IPS-18a (cell line): Measurements from ENCODE around the gene HNRNPLL.
"Not testable (repeated sequence)": the region's sequence is repeated elsewhere in the genome, so short reads cannot be mapped to it uniquely, and the experiment has no call there.

ENCODE experiments used
- H3K27ac ChIP-seq: one replicate; pipeline ENCODE4 v1.5.1; 2013; ENCODE audit warnings: low read length
- H3K27me3 ChIP-seq: one replicate; pipeline ENCODE4 v1.6.1; 2013; ENCODE audit warnings: mild to moderate bottlenecking, low read length; ENCODE audit not compliant: control insufficient read depth, insufficient read depth
- H3K36me3 ChIP-seq: one replicate; pipeline ENCODE4 v1.6.1; 2013; ENCODE audit warnings: low read depth, low read length; ENCODE audit not compliant: control insufficient read depth
- H3K4me1 ChIP-seq: one replicate; pipeline ENCODE4 v1.6.1; 2013; ENCODE audit warnings: low read depth, low read length; ENCODE audit not compliant: control insufficient read depth
- H3K4me3 ChIP-seq: one replicate; pipeline ENCODE4 v1.5.1; 2013; ENCODE audit warnings: low read length
- H3K9ac ChIP-seq: one replicate; pipeline ENCODE4 v1.6.1; 2013; ENCODE audit warnings: mild to moderate bottlenecking, low read length, moderate library complexity
- H3K9me3 ChIP-seq: one replicate; pipeline ENCODE4 v1.6.1; 2013; ENCODE audit warnings: low read depth, low read length; ENCODE audit not compliant: control insufficient read depth

Gene HNRNPLL

GRCh38 chr2:38615237-38615636 is 12.5 kb upstream of the HNRNPLL start:
- no peak overlapping the region for H3K27ac ChIP-seq
- H3K9me3 ChIP-seq = no peaks in the 10 kb centered on the region
- H3K4me3 ChIP-seq = no peak overlapping the region
- H3K36me3 ChIP-seq = no peaks in the 10 kb centered on the region
- H3K9ac ChIP-seq = no peak overlapping the region
- no peaks in the 10 kb centered on the region for H3K27me3 ChIP-seq
- H3K4me1 ChIP-seq = peaks cover 12% of the 10 kb centered on the region

- no peak overlapping the region for H3K9ac ChIP-seq
- H3K9me3 ChIP-seq = no peaks in the 10 kb centered on the region
- peaks cover 12% of the 10 kb centered on the region for H3K4me1 ChIP-seq
- no peak overlapping the region for H3K27ac ChIP-seq
- H3K36me3 ChIP-seq = no peaks in the 10 kb centered on the region
- no peaks in the 10 kb centered on the region for H3K27me3 ChIP-seq
- no peak overlapping the region for H3K4me3 ChIP-seq
Measured at GRCh38 chr2:38613849-38614213, 11.1 kb upstream of the HNRNPLL start.

- H3K4me1 ChIP-seq = peaks cover 8% of the 10 kb centered on the region
Measured at GRCh38 chr2:38613126-38613848, 10.6 kb upstream of the HNRNPLL start.

GRCh38 chr2:38610851-38611801 is 8.4 kb upstream of the HNRNPLL start:
- no peak overlapping the region for H3K27ac ChIP-seq
- H3K9ac ChIP-seq = no peak overlapping the region
- H3K4me3 ChIP-seq = no peak overlapping the region
- no peaks in the 10 kb centered on the region for H3K36me3 ChIP-seq
- no peaks in the 10 kb centered on the region for H3K9me3 ChIP-seq
- no peaks in the 10 kb centered on the region for H3K27me3 ChIP-seq
- H3K4me1 ChIP-seq = peaks cover 7% of the 10 kb centered on the region

More at GRCh38 chr2:38613126-38613848, 10.6 kb upstream of the HNRNPLL start:
- Histone ChIP-seq H3K4me3 (no peak overlapping the region), H3K9ac (no peak overlapping the region), H3K27ac (no peak overlapping the region), H3K27me3 (no peaks in the 10 kb centered on the region), H3K9me3 (no peaks in the 10 kb centered on the region), H3K36me3 (no peaks in the 10 kb centered on the region)

GRCh38 chr2:38609246-38609645 is 6.5 kb upstream of the HNRNPLL start:
- H3K9ac ChIP-seq, H3K27ac ChIP-seq, H3K4me1 ChIP-seq, H3K9me3 ChIP-seq, H3K4me3 ChIP-seq, H3K36me3 ChIP-seq, H3K27me3 ChIP-seq: not testable (repeated sequence)

- no peaks in the 10 kb centered on the region for H3K27me3 ChIP-seq
- no peak overlapping the region for H3K4me3 ChIP-seq
- peaks cover 2% of the 10 kb centered on the region for H3K4me1 ChIP-seq
- H3K9ac ChIP-seq = no peak overlapping the region
- no peak overlapping the region for H3K27ac ChIP-seq
- H3K36me3 ChIP-seq = no peaks in the 10 kb centered on the region
- H3K9me3 ChIP-seq = no peaks in the 10 kb centered on the region
Measured at GRCh38 chr2:38608755-38609154, 6.0 kb upstream of the HNRNPLL start.

GRCh38 chr2:38605298-38605830 is 2.6 kb upstream of the HNRNPLL start:
- Histone ChIP-seq H3K27ac (no peak overlapping the region), H3K4me1 (peaks cover under 1% of the 10 kb centered on the region), H3K36me3 (no peaks in the 10 kb centered on the region), H3K9me3 (no peaks in the 10 kb centered on the region), H3K4me3 (no peak overlapping the region), H3K9ac (no peak overlapping the region), H3K27me3 (no peaks in the 10 kb centered on the region)

GRCh38 chr2:38603402-38604290 is 918 bp upstream of the HNRNPLL start:
- H3K27ac ChIP-seq = no peak overlapping the region
- no peaks in the 10 kb centered on the region for H3K9me3 ChIP-seq
- H3K36me3 ChIP-seq = no peaks in the 10 kb centered on the region
- H3K9ac ChIP-seq = peak overlapping the region; percentile 37
- H3K27me3 ChIP-seq = no peaks in the 10 kb centered on the region
- H3K4me3 ChIP-seq = peak overlapping the region; percentile 93
- H3K4me1 ChIP-seq = peaks cover 18% of the 10 kb centered on the region

GRCh38 chr2:38602136-38602731 is 494 bp downstream of the HNRNPLL start:
- no peaks in the 10 kb centered on the region for H3K27me3 ChIP-seq

GRCh38 chr2:38601463-38602135 is 1.1 kb downstream of the HNRNPLL start:
- Histone ChIP-seq H3K36me3 (no peaks in the 10 kb centered on the region), H3K27me3 (no peaks in the 10 kb centered on the region), H3K9ac (peak overlapping the region; percentile 91), H3K4me1 (peaks cover 25% of the 10 kb centered on the region), H3K4me3 (peak overlapping the region; percentile 93), H3K27ac (peak overlapping the region; percentile 29), H3K9me3 (no peaks in the 10 kb centered on the region)

More at GRCh38 chr2:38602136-38602731, 494 bp downstream of the HNRNPLL start:
- Histone ChIP-seq H3K27ac (peak overlapping the region; percentile 76), H3K9ac (peak overlapping the region; percentile 91), H3K4me3 (peak overlapping the region; percentile 93), H3K4me1 (peaks cover 25% of the 10 kb centered on the region), H3K9me3 (no peaks in the 10 kb centered on the region), H3K36me3 (no peaks in the 10 kb centered on the region)
